Astrocyte (in vitro differentiated cells and primary cell): ENCODE measurements around the gene C1QBP. TPM values are rescaled to one million over a fixed set of nuclear protein-coding genes. Genes with fewer than 3 reads are reported as not detected.

Source experiments
- DNase-seq: peaks from one replicate; pipeline ENCODE4 v3.0.0-alpha.2; 2010; ENCODE audit warnings: low read depth
- FAIRE-seq: peaks from 2 replicates; lab custom pipeline; 2011; peaks lifted over from hg19 to GRCh38; lab: Jason Lieb, UNC
- H2AFZ ChIP-seq: 2 replicates; pipeline ENCODE4 v1.6.0; 2012; ENCODE audit warnings: low read depth, low read length, inconsistent platforms
- H3K27ac ChIP-seq: 2 replicates; pipeline ENCODE4 v1.5.1; 2011; ENCODE audit warnings: low read depth, low read length, inconsistent platforms
- H3K27me3 ChIP-seq: 2 replicates; pipeline ENCODE4 v1.6.0; 2011; ENCODE audit warnings: low read length, inconsistent platforms; ENCODE audit not compliant: insufficient read depth
- H3K36me3 ChIP-seq: 2 replicates; pipeline ENCODE4 v1.5.1; 2011; ENCODE audit warnings: low read length, inconsistent platforms; ENCODE audit not compliant: insufficient read depth
- H3K4me1 ChIP-seq: 2 replicates; pipeline ENCODE4 v1.5.1; 2011; ENCODE audit warnings: low read length, inconsistent platforms; ENCODE audit not compliant: insufficient read depth
- H3K4me2 ChIP-seq: 2 replicates; pipeline ENCODE4 v1.6.0; 2012; ENCODE audit warnings: low read length, inconsistent platforms
- H3K4me3 ChIP-seq: 2 replicates; pipeline ENCODE4 v1.5.1; 2011; ENCODE audit warnings: low read depth, mild to moderate bottlenecking, low read length, inconsistent platforms; ENCODE audit not compliant: insufficient read depth
- H3K79me2 ChIP-seq: 2 replicates; pipeline ENCODE4 v1.6.0; 2012; ENCODE audit warnings: mild to moderate bottlenecking, low read length, inconsistent platforms; ENCODE audit not compliant: insufficient read depth
- H3K9ac ChIP-seq: 2 replicates; pipeline ENCODE4 v1.6.0; 2012; ENCODE audit warnings: mild to moderate bottlenecking, low read length, inconsistent platforms
- H3K9me3 ChIP-seq: 2 replicates; pipeline ENCODE4 v1.5.1; 2012; ENCODE audit warnings: low read depth, mild to moderate bottlenecking, low read length, inconsistent platforms; ENCODE audit not compliant: insufficient read depth
- H4K20me1 ChIP-seq: 2 replicates; pipeline ENCODE4 v1.6.0; 2012; ENCODE audit warnings: low read length, inconsistent platforms; ENCODE audit not compliant: insufficient read depth
- H3K27ac Mint-ChIP-seq: one replicate; pipeline ENCODE4 v1.8.0; 2021; ENCODE audit warnings: mild to moderate bottlenecking, mixed read lengths; ENCODE audit not compliant: unreplicated experiment
- H3K27me3 Mint-ChIP-seq: one replicate; pipeline ENCODE4 v1.8.0; 2021; ENCODE audit warnings: low read depth, mixed read lengths; ENCODE audit not compliant: unreplicated experiment
- H3K36me3 Mint-ChIP-seq: one replicate; pipeline ENCODE4 v1.8.0; 2021; ENCODE audit warnings: low read depth, mixed read lengths; ENCODE audit not compliant: unreplicated experiment
- H3K4me1 Mint-ChIP-seq: one replicate; pipeline ENCODE4 v1.8.0; 2021; ENCODE audit warnings: low read depth, mixed read lengths; ENCODE audit not compliant: unreplicated experiment
- H3K4me3 Mint-ChIP-seq: one replicate; pipeline ENCODE4 v1.8.0; 2021; ENCODE audit warnings: mild to moderate bottlenecking, moderate library complexity, mixed read lengths; ENCODE audit not compliant: unreplicated experiment
- H3K9me3 Mint-ChIP-seq: one replicate; pipeline ENCODE4 v1.8.0; 2021; ENCODE audit warnings: mild to moderate bottlenecking, mixed read lengths; ENCODE audit not compliant: unreplicated experiment
- EZH2 ChIP-seq: IDR thresholded peaks from 2 replicates; pipeline ENCODE4 v1.6.1; 2012; ENCODE audit warnings: mild to moderate bottlenecking, low read length, inconsistent platforms; ENCODE audit not compliant: insufficient read depth
- total RNA-seq: library from RNA; stranded (reverse); gene quantifications from 2 replicates; pipeline ENCODE4 v1.2.1, GENCODE V29; 2021
- TF ChIP-seq, protein P1 (sequence below): IDR thresholded peaks from 2 replicates; pipeline ENCODE4 v1.5.1; 2011; ENCODE audit warnings: low read depth, mild to moderate bottlenecking, inconsistent platforms, low read length, moderate library complexity; ENCODE audit not compliant: insufficient read depth

Gene C1QBP
- total RNA-seq, 1 donor from 2014 or later, result 162 TPM

- Mint-ChIP-seq H3K9me3 (no peaks in the 10 kb centered on the region), H3K4me3 (no peak overlapping the region), H3K27me3 (no peaks in the 10 kb centered on the region), H3K36me3 (peaks cover 9% of the 10 kb centered on the region), H3K4me1 (peaks cover 20% of the 10 kb centered on the region), H3K27ac (peak overlapping the region; percentile 83)
- FAIRE-seq, result no peak
- DNase-seq, result peak; percentile 30
- H3K9me3 ChIP-seq, result no peaks in the 10 kb centered on the region
- H3K36me3 ChIP-seq, result peaks cover 31% of the 10 kb centered on the region
- TF ChIP-seq, protein P1, sequence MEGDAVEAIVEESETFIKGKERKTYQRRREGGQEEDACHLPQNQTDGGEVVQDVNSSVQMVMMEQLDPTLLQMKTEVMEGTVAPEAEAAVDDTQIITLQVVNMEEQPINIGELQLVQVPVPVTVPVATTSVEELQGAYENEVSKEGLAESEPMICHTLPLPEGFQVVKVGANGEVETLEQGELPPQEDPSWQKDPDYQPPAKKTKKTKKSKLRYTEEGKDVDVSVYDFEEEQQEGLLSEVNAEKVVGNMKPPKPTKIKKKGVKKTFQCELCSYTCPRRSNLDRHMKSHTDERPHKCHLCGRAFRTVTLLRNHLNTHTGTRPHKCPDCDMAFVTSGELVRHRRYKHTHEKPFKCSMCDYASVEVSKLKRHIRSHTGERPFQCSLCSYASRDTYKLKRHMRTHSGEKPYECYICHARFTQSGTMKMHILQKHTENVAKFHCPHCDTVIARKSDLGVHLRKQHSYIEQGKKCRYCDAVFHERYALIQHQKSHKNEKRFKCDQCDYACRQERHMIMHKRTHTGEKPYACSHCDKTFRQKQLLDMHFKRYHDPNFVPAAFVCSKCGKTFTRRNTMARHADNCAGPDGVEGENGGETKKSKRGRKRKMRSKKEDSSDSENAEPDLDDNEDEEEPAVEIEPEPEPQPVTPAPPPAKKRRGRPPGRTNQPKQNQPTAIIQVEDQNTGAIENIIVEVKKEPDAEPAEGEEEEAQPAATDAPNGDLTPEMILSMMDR, result no peak
- TF ChIP-seq EZH2, result no peak
- no peaks in the 10 kb centered on the region for H3K27me3 ChIP-seq
- no peak overlapping the region for H2AFZ ChIP-seq
- H3K4me3 ChIP-seq, result no peak overlapping the region
- H3K4me1 ChIP-seq, result peaks cover 21% of the 10 kb centered on the region
- H3K4me2 ChIP-seq, result no peak overlapping the region
- no peak overlapping the region for H3K27ac ChIP-seq
- no peak overlapping the region for H3K9ac ChIP-seq
- H4K20me1 ChIP-seq, result peaks cover 15% of the 10 kb centered on the region
- H3K79me2 ChIP-seq, result peaks cover 27% of the 10 kb centered on the region
These were observed 14.0 kb downstream of the C1QBP start for GRCh38 chr17:5424909-5425308.

DNA sequence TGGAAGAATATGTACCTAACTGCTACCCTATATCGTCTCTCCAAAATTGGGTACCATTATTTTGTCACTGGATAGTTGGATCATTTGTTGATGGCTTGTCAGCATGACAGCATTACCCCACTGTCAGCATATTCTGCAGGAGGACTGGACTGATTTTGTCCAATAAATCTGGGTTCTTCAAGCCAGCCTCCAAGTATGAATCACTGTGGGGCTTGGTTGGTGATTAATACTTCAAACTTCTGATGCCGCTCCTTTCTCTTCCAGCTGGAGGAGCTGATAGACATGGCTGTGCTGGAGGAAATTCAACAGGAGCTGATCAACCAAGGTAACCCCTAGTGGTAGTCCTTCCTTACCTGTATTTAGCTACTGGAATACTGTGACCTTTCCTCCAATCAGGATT is 16.4 kb downstream of the C1QBP start:
- H4K20me1 ChIP-seq, result peaks cover 23% of the 10 kb centered on the region
- FAIRE-seq (no peak), DNase-seq (peak; percentile 68)
- no peaks in the 10 kb centered on the region for H3K9me3 ChIP-seq
- peak overlapping the region; percentile 64 for H3K4me2 ChIP-seq
- no peak overlapping the region for H3K9ac ChIP-seq
- peaks cover 6% of the 10 kb centered on the region for H3K36me3 Mint-ChIP-seq
- peak overlapping the region; percentile 21 for H3K27ac ChIP-seq
- H3K27ac Mint-ChIP-seq, result peak overlapping the region; percentile 41
- H3K79me2 ChIP-seq, result peaks cover 46% of the 10 kb centered on the region
- no peaks in the 10 kb centered on the region for H3K27me3 Mint-ChIP-seq
- H3K36me3 ChIP-seq, result peaks cover 31% of the 10 kb centered on the region
- H3K4me1 Mint-ChIP-seq, result peaks cover 22% of the 10 kb centered on the region
- no peaks in the 10 kb centered on the region for H3K9me3 Mint-ChIP-seq
- no peak overlapping the region for H3K4me3 ChIP-seq
- H3K4me1 ChIP-seq, result peaks cover 29% of the 10 kb centered on the region
- H3K27me3 ChIP-seq, result no peaks in the 10 kb centered on the region
- H3K4me3 Mint-ChIP-seq, result peak overlapping the region; percentile 22
- H2AFZ ChIP-seq, result no peak overlapping the region
- no peak for TF ChIP-seq EZH2
- TF ChIP-seq, protein P1, result no peak

- Histone ChIP-seq H3K9ac (peak within 1 kb of the TSS; percentile 97), H3K27me3 (no peaks in the 10 kb centered on the region), H3K36me3 (peaks cover 20% of the 10 kb centered on the region), H3K4me1 (peaks cover 29% of the 10 kb centered on the region), H3K9me3 (no peaks in the 10 kb centered on the region), H3K4me2 (peak within 1 kb of the TSS; percentile 91), H4K20me1 (peaks cover 26% of the 10 kb centered on the region), H2AFZ (peak within 1 kb of the TSS; percentile 95), H3K4me3 (peak within 1 kb of the TSS; percentile 95), H3K27ac (peak within 1 kb of the TSS; percentile 93), H3K79me2 (peaks cover 65% of the 10 kb centered on the region)
- Mint-ChIP-seq H3K4me1 (peaks cover 22% of the 10 kb centered on the region), H3K27ac (peak within 1 kb of the TSS; percentile 95), H3K27me3 (no peaks in the 10 kb centered on the region), H3K36me3 (peaks cover 3% of the 10 kb centered on the region), H3K4me3 (peak within 1 kb of the TSS; percentile 97), H3K9me3 (no peaks in the 10 kb centered on the region)
- TF ChIP-seq, protein P1, result no peak
- FAIRE-seq, result no peak
- DNase-seq, result no peak
These were observed 18.8 kb downstream of the C1QBP start, which contains the start of gene RPAIN for GRCh38 chr17:5419959-5420653. Gene RPAIN, plus strand, starts transcription at chr17:5420182. Its CDS starts 29 bp downstream, at chr17:5420211.
